ENCODE results near the gene PBX4. TPM values are rescaled to one million over a fixed set of nuclear protein-coding genes. Genes with fewer than 3 reads are reported as not detected.

The PBX4 gene
- total and polyA plus RNA-seq, 10 of the 15 experiments (the other 5 are each of a cell fraction or from before 2014, with no cell fraction given), result 0.18 to 17.3 (median 4.2) TPM

DNA sequence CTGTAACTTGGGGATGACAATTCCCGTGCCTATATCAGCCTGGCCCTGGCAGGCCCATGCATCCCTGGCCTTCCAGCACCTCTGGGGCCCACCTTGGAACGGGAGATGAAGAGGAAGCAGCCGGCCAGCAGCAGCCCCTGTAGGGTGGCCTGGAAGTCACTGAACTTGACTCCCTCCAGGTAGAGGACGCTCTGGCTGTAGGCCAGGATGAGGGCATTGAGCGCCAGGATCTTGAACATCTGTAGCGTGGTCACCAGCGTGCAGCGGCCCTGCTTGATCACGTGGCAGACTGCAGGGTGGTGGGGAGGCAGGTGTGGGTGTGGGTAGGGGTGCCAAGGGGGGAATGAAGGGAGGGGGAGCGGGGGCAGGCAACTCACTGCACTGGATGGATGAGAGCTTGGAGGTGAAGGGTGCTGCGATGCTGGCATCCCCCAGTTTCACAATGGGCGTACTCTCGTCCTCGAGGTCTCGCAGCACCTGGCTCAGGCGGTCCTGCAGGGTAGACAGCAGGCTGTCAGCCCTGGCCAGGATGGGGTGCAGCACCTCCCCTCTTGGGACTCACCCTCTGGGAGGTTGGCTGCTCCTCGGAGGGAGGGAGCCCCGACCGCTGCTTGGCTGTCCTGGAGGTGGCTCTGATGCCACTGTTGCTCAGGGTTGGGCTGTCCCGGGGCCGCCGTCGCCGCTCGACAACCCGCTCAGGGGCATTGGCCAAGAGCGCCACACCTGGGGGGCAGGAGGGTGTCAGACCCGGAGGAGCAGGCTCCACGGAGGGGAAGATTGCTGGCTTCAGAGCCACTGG is 28.7 kb upstream of the PBX4 start:
- WGBS (ENCODE audit: insufficient coverage, insufficient replicate concordance, low lambda C conversion rate, missing lambda C conversion rate), result 93% methylated on average over 24 of the region's 29 CpGs
- no TSS peak for BruUV-seq (replicated peaks)
- Histone ChIP-seq H3K9ac (ENCODE audit: control insufficient read depth, insufficient read depth, low read length) (no peak overlapping the region), H2AFZ (ENCODE audit: control insufficient read depth, low read depth, low read length) (no peak overlapping the region), H4K20me1 (ENCODE audit: control insufficient read depth, insufficient read depth) (no peaks in the 10 kb centered on the region), H3K36me3 (ENCODE audit: control insufficient read depth in 2 of 2, insufficient read depth in 2 of 2, low read length in 1 of 2) (peaks cover 28 to 52% of the 10 kb centered on the region in 2 experiments), H3K27ac (ENCODE audit: control insufficient read depth, insufficient read depth) (no peak overlapping the region), H3K4me3 (no peak overlapping the region), H3K27me3 (replicated peaks in 1 of 2; ENCODE audit: control insufficient read depth in 2 of 2, insufficient read depth in 2 of 2, low read length in 1 of 2) (no peaks in the 10 kb centered on the region), H3K4me1 (ENCODE audit: control insufficient read depth, insufficient read depth, low read length) (peaks cover 4% of the 10 kb centered on the region), H3K9me3 (replicated peaks; ENCODE audit: control insufficient read depth, insufficient read depth, low read length) (no peaks in the 10 kb centered on the region), H3K79me2 (ENCODE audit: control insufficient read depth, insufficient read depth, low read length) (peaks cover 12% of the 10 kb centered on the region), H3K4me2 (ENCODE audit: control insufficient read depth, insufficient read depth) (no peak overlapping the region)
- CTCF ChIA-PET, result no interaction called here
- in situ Hi-C loops (cut with MboI) (no loop called here), intact Hi-C loops (cut with micrococcal nuclease; ENCODE audit: unreplicated experiment) (no loop called here)
- ATAC-seq (no peak), FAIRE-seq (no peak), DNase-seq (ENCODE audit: low read depth, low spot score) (no peak)
- RAD21 ChIA-PET (ENCODE audit: unreplicated experiment), result no interaction called here
- SMC1A ChIA-PET (ENCODE audit: uncharacterized antibody, unreplicated experiment), result no interaction called here
- no peak for TF ChIP-seq TCF7 (IDR thresholded peaks at IDR 0.05; ENCODE audit: borderline replicate concordance)
- no peak for TF ChIP-seq ESRRA (IDR thresholded peaks at IDR 0.05; ENCODE audit: low read length)
- TF ChIP-seq WRNIP1 (IDR thresholded peaks at IDR 0.05; ENCODE audit: borderline replicate concordance, low read depth, low read length), result no peak
- TF ChIP-seq ZSCAN29 (IDR thresholded peaks at IDR 0.05), result no peak
- TF ChIP-seq, protein P1, sequence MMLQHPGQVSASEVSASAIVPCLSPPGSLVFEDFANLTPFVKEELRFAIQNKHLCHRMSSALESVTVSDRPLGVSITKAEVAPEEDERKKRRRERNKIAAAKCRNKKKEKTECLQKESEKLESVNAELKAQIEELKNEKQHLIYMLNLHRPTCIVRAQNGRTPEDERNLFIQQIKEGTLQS (IDR thresholded peaks at IDR 0.05; ENCODE audit: borderline replicate concordance, extremely low read depth, low read depth, low read length), result no peak
- no peak for TF ChIP-seq SP1 (IDR thresholded peaks at IDR 0.05; ENCODE audit: low read depth, low read length)
- POLR2A ChIA-PET, result interaction anchor here (0.6 kb wide), 1 partner anchor 125 kb away, joined by 3 read pairs; no protein-coding TSS in a partner anchor
